ENCODE measurements around the gene CIAO2B. TPM values are rescaled to one million over a fixed set of nuclear protein-coding genes. Genes with fewer than 3 reads are reported as not detected.
A peak's percentile ranks its signal among the peaks of the same experiment; 100 is the strongest.
"Not testable (repeated sequence)": the region's sequence is repeated elsewhere in the genome, so short reads cannot be mapped to it uniquely, and the experiment has no call there.

The CIAO2B gene
- total and polyA plus RNA-seq, 7 donors, result 71.7 to 219 (median 121) TPM

GRCh38 chr16:66944971-66945370 is 10.8 kb upstream of the CIAO2B start:
- Histone ChIP-seq H3K36me3 (peaks cover 12 to 41% (median 35%) of the 10 kb centered on the region in 4 donors), H3K27me3 (peaks cover 0 to 13% (median 0%) of the 10 kb centered on the region in 3 donors), H3K4me1 (peaks cover 0 to 20% (median 15%) of the 10 kb centered on the region in 4 donors)
- H3K9me3 ChIP-seq; intact Hi-C loops (cut with DNase I); H3K27ac ChIP-seq; H3K4me3 ChIP-seq; DNase-seq: not testable (repeated sequence)
- peak in 1 of 4 donors; percentile 7 for TF ChIP-seq POLR2AphosphoS5 (IDR thresholded peaks at IDR 0.05)
- WGBS, 2 donors, result 78 to 90% methylated on average over 9 of the region's 9 CpGs

- peaks cover 0 to 18% (median 13%) of the 10 kb centered on the region in 4 donors for H3K4me1 ChIP-seq
- H3K27ac ChIP-seq, result no peak overlapping the region
- DNase-seq, result no peak
- no peaks in the 10 kb centered on the region for H3K9me3 ChIP-seq
- H3K36me3 ChIP-seq, result peaks cover 20 to 50% (median 43%) of the 10 kb centered on the region in 4 donors
- 91 to 95% methylated on average over 5 of the region's 5 CpGs for WGBS, 2 donors
- no peak overlapping the region for H3K4me3 ChIP-seq
- intact Hi-C loops (cut with DNase I), result no loop called here
- TF ChIP-seq POLR2A (IDR thresholded peaks at IDR 0.05) (no peak), CTCF (IDR thresholded peaks at IDR 0.05) (no peak), EP300 (IDR thresholded peaks at IDR 0.05) (no peak), POLR2AphosphoS5 (IDR thresholded peaks at IDR 0.05) (no peak)
- peaks cover 0 to 4% (median 0%) of the 10 kb centered on the region in 3 donors for H3K27me3 ChIP-seq
These were observed 9.8 kb upstream of the CIAO2B start for GRCh38 chr16:66944054-66944441.

- Histone ChIP-seq H3K27me3 (no peaks in the 10 kb centered on the region), H3K27ac (no peak overlapping the region), H3K9me3 (no peaks in the 10 kb centered on the region), H3K36me3 (peaks cover 20 to 55% (median 44%) of the 10 kb centered on the region in 4 donors), H3K4me1 (peaks cover 0 to 13% (median 8%) of the 10 kb centered on the region in 4 donors), H3K4me3 (no peak overlapping the region)
- 91 to 96% methylated on average over 15 of the region's 15 CpGs for WGBS, 2 donors
- TF ChIP-seq CTCF (IDR thresholded peaks at IDR 0.05) (no peak), POLR2AphosphoS5 (IDR thresholded peaks at IDR 0.05) (no peak), EP300 (IDR thresholded peaks at IDR 0.05) (no peak), POLR2A (IDR thresholded peaks at IDR 0.05) (no peak)
- intact Hi-C loops (cut with DNase I), result no loop called here
- no peak for DNase-seq
These were observed 9.3 kb upstream of the CIAO2B start for GRCh38 chr16:66943426-66944053.

GRCh38 chr16:66942981-66943380 is 8.8 kb upstream of the CIAO2B start:
- H3K9me3 ChIP-seq, result no peaks in the 10 kb centered on the region
- H3K36me3 ChIP-seq, result peaks cover 20 to 61% (median 44%) of the 10 kb centered on the region in 4 donors
- intact Hi-C loops (cut with DNase I), result no loop called here
- H3K4me1 ChIP-seq, result peaks cover 0 to 7% (median 3%) of the 10 kb centered on the region in 4 donors
- DNase-seq, result no peak
- no peak overlapping the region for H3K27ac ChIP-seq
- no peak overlapping the region for H3K4me3 ChIP-seq
- WGBS, 2 donors, result 83 to 96% methylated on average over 5 of the region's 5 CpGs
- no peaks in the 10 kb centered on the region for H3K27me3 ChIP-seq
- TF ChIP-seq CTCF (IDR thresholded peaks at IDR 0.05), result no peak
- no peak for TF ChIP-seq POLR2A (IDR thresholded peaks at IDR 0.05)
- no peak for TF ChIP-seq POLR2AphosphoS5 (IDR thresholded peaks at IDR 0.05)

GRCh38 chr16:66940236-66940635 is 6.0 kb upstream of the CIAO2B start:
- DNase-seq, result no peak
- TF ChIP-seq EP300 (IDR thresholded peaks at IDR 0.05), result no peak
- TF ChIP-seq POLR2AphosphoS5 (IDR thresholded peaks at IDR 0.05), result no peak
- no peak for TF ChIP-seq CTCF (IDR thresholded peaks at IDR 0.05)
- TF ChIP-seq POLR2A (IDR thresholded peaks at IDR 0.05), result no peak
- Histone ChIP-seq H3K27me3 (no peaks in the 10 kb centered on the region), H3K27ac (no peak overlapping the region), H3K9me3 (no peaks in the 10 kb centered on the region), H3K4me3 (no peak overlapping the region), H3K4me1 (peaks cover 0 to 21% (median 16%) of the 10 kb centered on the region in 4 donors), H3K36me3 (peaks cover 20 to 72% (median 47%) of the 10 kb centered on the region in 4 donors)
- WGBS, 2 donors, result 95 to 97% methylated on average over 16 of the region's 16 CpGs
- intact Hi-C loops (cut with DNase I), result no loop called here

All from sigmoid colon (tissue), 7 donors.